Fibroblast of lung (primary cell): ENCODE data around the gene UPF3A.

Source experiments
- EZH2 ChIP-seq: IDR thresholded peaks from 2 replicates; pipeline ENCODE4 v1.5.1; 2012; ENCODE audit warnings: low read length, control low read depth, mild to moderate bottlenecking; ENCODE audit errors: missing control alignments
- TF ChIP-seq, protein P1 (sequence below), 2 donors: IDR thresholded peaks in 1 of 2; conservative IDR thresholded peaks in 1 of 2; 1 replicate in 1 of 2; 2 replicates in 1 of 2; pipeline ENCODE4 v1.5.1; 2011 to 2012; ENCODE audit warnings: low read length in 2 of 2, control low read depth in 1 of 2, inconsistent platforms in 1 of 2, low read depth in 1 of 2, mild to moderate bottlenecking in 1 of 2

DNA sequence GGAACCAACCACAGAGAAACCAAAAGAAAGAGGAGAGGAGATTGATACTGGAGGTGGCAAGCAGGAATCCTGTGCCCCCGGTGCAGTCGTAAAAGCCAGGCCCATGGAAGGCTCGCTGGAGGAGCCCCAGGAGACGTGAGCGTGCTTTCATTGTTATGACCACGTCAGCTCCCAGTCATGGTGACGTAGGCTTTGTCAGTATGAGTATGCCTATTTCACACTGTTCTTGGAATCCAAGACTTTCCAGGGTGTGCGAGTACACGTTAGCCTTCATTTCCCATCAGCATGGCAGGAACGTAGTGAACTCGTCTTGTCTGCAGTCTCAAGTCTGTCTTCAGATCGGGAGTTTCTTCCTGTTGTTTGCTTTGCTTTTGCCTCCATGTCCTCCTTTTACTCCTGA is 17.5 kb downstream of the UPF3A start:
- TF ChIP-seq, protein P1, sequence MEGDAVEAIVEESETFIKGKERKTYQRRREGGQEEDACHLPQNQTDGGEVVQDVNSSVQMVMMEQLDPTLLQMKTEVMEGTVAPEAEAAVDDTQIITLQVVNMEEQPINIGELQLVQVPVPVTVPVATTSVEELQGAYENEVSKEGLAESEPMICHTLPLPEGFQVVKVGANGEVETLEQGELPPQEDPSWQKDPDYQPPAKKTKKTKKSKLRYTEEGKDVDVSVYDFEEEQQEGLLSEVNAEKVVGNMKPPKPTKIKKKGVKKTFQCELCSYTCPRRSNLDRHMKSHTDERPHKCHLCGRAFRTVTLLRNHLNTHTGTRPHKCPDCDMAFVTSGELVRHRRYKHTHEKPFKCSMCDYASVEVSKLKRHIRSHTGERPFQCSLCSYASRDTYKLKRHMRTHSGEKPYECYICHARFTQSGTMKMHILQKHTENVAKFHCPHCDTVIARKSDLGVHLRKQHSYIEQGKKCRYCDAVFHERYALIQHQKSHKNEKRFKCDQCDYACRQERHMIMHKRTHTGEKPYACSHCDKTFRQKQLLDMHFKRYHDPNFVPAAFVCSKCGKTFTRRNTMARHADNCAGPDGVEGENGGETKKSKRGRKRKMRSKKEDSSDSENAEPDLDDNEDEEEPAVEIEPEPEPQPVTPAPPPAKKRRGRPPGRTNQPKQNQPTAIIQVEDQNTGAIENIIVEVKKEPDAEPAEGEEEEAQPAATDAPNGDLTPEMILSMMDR (conservative IDR thresholded peaks at IDR 0.05 in 1 of 2, IDR thresholded peaks at IDR 0.05 in 1 of 2; ENCODE audit: low read depth in 1 of 2, low read length in 2 of 2) = no peak
- no peak for TF ChIP-seq EZH2
